ENCODE results near the gene PGPEP1. TPM values are rescaled to one million over a fixed set of nuclear protein-coding genes. Genes with fewer than 3 reads are reported as not detected.

Gene PGPEP1
- 9.6 and 27.2 TPM in 2 replicates for total RNA-seq (ENCODE audit: low replicate concordance)

GRCh38 chr19:18340190-18340989 is at the start of gene PGPEP1:
PGPEP1 (plus strand) TSS chr19:18340598; CDS start chr19:18340682, 84 bp downstream.
- H3K4me3 ChIP-seq (ENCODE audit: low read depth, low read length), result peak within 1 kb of the TSS; percentile 84
- DNase-seq (ENCODE audit: low read depth), result peak; percentile 49
- TF ChIP-seq CTCF (IDR thresholded peaks at IDR 0.05; ENCODE audit: insufficient read depth, low read length), result no peak

GRCh38 chr19:18291019-18291524 is 49.3 kb upstream of the PGPEP1 start:
- TF ChIP-seq CTCF (IDR thresholded peaks at IDR 0.05; ENCODE audit: insufficient read depth, low read length), result no peak

GRCh38 chr19:18291590-18292461 is 48.6 kb upstream of the PGPEP1 start:
- peak; percentile 77 for DNase-seq (ENCODE audit: low read depth)

More at GRCh38 chr19:18291019-18291524, 49.3 kb upstream of the PGPEP1 start:
- peak; percentile 17 for DNase-seq (ENCODE audit: low read depth)
- peak overlapping the region; percentile 68 for H3K4me3 ChIP-seq (ENCODE audit: low read depth, low read length)

GRCh38 chr19:18292462-18292809 is 48.0 kb upstream of the PGPEP1 start:
- no peak for TF ChIP-seq CTCF (IDR thresholded peaks at IDR 0.05; ENCODE audit: insufficient read depth, low read length)

More at GRCh38 chr19:18291590-18292461, 48.6 kb upstream of the PGPEP1 start:
- no peak for TF ChIP-seq CTCF (IDR thresholded peaks at IDR 0.05; ENCODE audit: insufficient read depth, low read length)
- peak overlapping the region; percentile 68 for H3K4me3 ChIP-seq (ENCODE audit: low read depth, low read length)

GRCh38 chr19:18292810-18293641 is 47.4 kb upstream of the PGPEP1 start:
- no peak for TF ChIP-seq CTCF (IDR thresholded peaks at IDR 0.05; ENCODE audit: insufficient read depth, low read length)
- peak overlapping the region; percentile 68 for H3K4me3 ChIP-seq (ENCODE audit: low read depth, low read length)
- peak; percentile 83 for DNase-seq (ENCODE audit: low read depth)

More at GRCh38 chr19:18292462-18292809, 48.0 kb upstream of the PGPEP1 start:
- no peak for DNase-seq (ENCODE audit: low read depth)
- H3K4me3 ChIP-seq (ENCODE audit: low read depth, low read length), result peak overlapping the region; percentile 68
